ENCODE measurements around the gene FCRL4. TPM values are rescaled to one million over a fixed set of nuclear protein-coding genes. Genes with fewer than 3 reads are reported as not detected.

Gene FCRL4
- total RNA-seq, 1 donor from 2014 or later: not detected

Other genes starting within 250 kb of the FCRL4 start
- gene FCRL5, start 45.6 kb downstream of the FCRL4 start, total RNA-seq (ENCODE audit: unreplicated experiment): not detected
- gene FCRL3, start 102.7 kb upstream of the FCRL4 start, total RNA-seq (ENCODE audit: unreplicated experiment): not detected
- gene FCRL2, start 179.0 kb upstream of the FCRL4 start, total RNA-seq (ENCODE audit: unreplicated experiment): not detected
- gene FCRL1, start 222.0 kb upstream of the FCRL4 start, total RNA-seq (ENCODE audit: unreplicated experiment): not detected
- not detected for gene CD5L, start 243.7 kb upstream of the FCRL4 start, total RNA-seq (ENCODE audit: unreplicated experiment)

All from glutamatergic neuron (in vitro differentiated cells).